Skeletal muscle tissue (tissue), 4 donors: ENCODE data around the gene PITX3. TPM values are rescaled to one million over a fixed set of nuclear protein-coding genes. Genes with fewer than 3 reads are reported as not detected.

Experiments
- H3K27ac ChIP-seq: one replicate; pipeline ENCODE4 v1.7.0; 2013; ENCODE audit warnings: mild to moderate bottlenecking, low read depth, low read length, inconsistent platforms
- H3K27me3 ChIP-seq, 3 donors: one replicate each; pipeline ENCODE4 v1.7.0; 2013; ENCODE audit warnings: low read length in 3 of 3; ENCODE audit not compliant: control insufficient read depth in 3 of 3, insufficient read depth in 3 of 3
- H3K36me3 ChIP-seq, 3 donors: one replicate each; pipeline ENCODE4 v1.7.0; 2013; ENCODE audit warnings: low read length in 3 of 3; ENCODE audit not compliant: control insufficient read depth in 3 of 3, insufficient read depth in 3 of 3
- H3K4me1 ChIP-seq, 3 donors: one replicate each; pipeline ENCODE4 v1.7.0; 2013; ENCODE audit warnings: low read length in 3 of 3, mild to moderate bottlenecking in 3 of 3; ENCODE audit not compliant: control insufficient read depth in 3 of 3, insufficient read depth in 3 of 3
- H3K4me3 ChIP-seq, 3 donors: one replicate each; pipeline ENCODE4 v1.7.0; 2013; ENCODE audit warnings: low read length in 3 of 3
- H3K9ac ChIP-seq, 3 donors: one replicate each; pipeline ENCODE4 v1.7.0; 2013; ENCODE audit warnings: low read length in 3 of 3, mild to moderate bottlenecking in 3 of 3, moderate library complexity in 2 of 3, low read depth in 1 of 3
- H3K9me3 ChIP-seq, 3 donors: one replicate each; pipeline ENCODE4 v1.7.0; 2013; ENCODE audit warnings: low read length in 3 of 3; ENCODE audit not compliant: control insufficient read depth in 3 of 3
- total RNA-seq: library from RNA; depleted of rRNA; stranded (reverse); fragments of >200 nt; gene quantifications from one replicate; pipeline ENCODE4 v1.2.3, GENCODE V29; 2014
- donor health status: Osteomylitis.

PITX3 gene
- total RNA-seq, 1 donor from 2014 or later = 4.2 TPM

- H3K27ac ChIP-seq = peak overlapping the region; percentile 92
- peak overlapping the region; percentile 59 to 71 (median 69) for H3K4me3 ChIP-seq
- no peaks in the 10 kb centered on the region for H3K36me3 ChIP-seq
- peak overlapping the region; percentile 69 to 87 (median 86) for H3K9ac ChIP-seq
- H3K4me1 ChIP-seq = peaks cover 35 to 55% (median 54%) of the 10 kb centered on the region in 3 donors
- no peaks in the 10 kb centered on the region for H3K9me3 ChIP-seq
- no peaks in the 10 kb centered on the region for H3K27me3 ChIP-seq
Measured at GRCh38 chr10:102281102-102281487, 39.8 kb upstream of the PITX3 start.

GRCh38 chr10:102280397-102281101 is 39.2 kb upstream of the PITX3 start:
- Histone ChIP-seq H3K4me1 (peaks cover 33 to 53% (median 52%) of the 10 kb centered on the region in 3 donors), H3K9ac (peak overlapping the region; percentile 69 to 87 (median 86)), H3K27ac (peak overlapping the region; percentile 92), H3K9me3 (no peaks in the 10 kb centered on the region), H3K27me3 (no peaks in the 10 kb centered on the region), H3K4me3 (peak overlapping the region; percentile 59 to 71 (median 69)), H3K36me3 (no peaks in the 10 kb centered on the region)

GRCh38 chr10:102279104-102279503 is 37.8 kb upstream of the PITX3 start:
- H3K4me3 ChIP-seq = no peak overlapping the region
- H3K4me1 ChIP-seq = peaks cover 40 to 54% (median 50%) of the 10 kb centered on the region in 3 donors
- H3K9me3 ChIP-seq = no peaks in the 10 kb centered on the region
- H3K27ac ChIP-seq = peak overlapping the region; percentile 92
- H3K9ac ChIP-seq = no peak overlapping the region
- no peaks in the 10 kb centered on the region for H3K36me3 ChIP-seq
- no peaks in the 10 kb centered on the region for H3K27me3 ChIP-seq

GRCh38 chr10:102275343-102275742 is 34.0 kb upstream of the PITX3 start:
- Histone ChIP-seq H3K36me3 (no peaks in the 10 kb centered on the region), H3K27ac (no peak overlapping the region), H3K4me1 (peaks cover 31 to 43% (median 36%) of the 10 kb centered on the region in 3 donors), H3K9me3 (no peaks in the 10 kb centered on the region), H3K27me3 (no peaks in the 10 kb centered on the region), H3K9ac (no peak overlapping the region), H3K4me3 (no peak overlapping the region)

GRCh38 chr10:102274062-102274461 is 32.8 kb upstream of the PITX3 start:
- no peaks in the 10 kb centered on the region for H3K9me3 ChIP-seq
- H3K9ac ChIP-seq = no peak overlapping the region
- no peaks in the 10 kb centered on the region for H3K27me3 ChIP-seq
- H3K4me1 ChIP-seq = peaks cover 21 to 33% (median 30%) of the 10 kb centered on the region in 3 donors
- H3K36me3 ChIP-seq = no peaks in the 10 kb centered on the region
- no peak overlapping the region for H3K27ac ChIP-seq
- peak overlapping the region in 1 of 3 donors; percentile 15 for H3K4me3 ChIP-seq

- Histone ChIP-seq H3K27ac (peak overlapping the region; percentile 46), H3K9me3 (no peaks in the 10 kb centered on the region), H3K4me1 (peaks cover 30 to 48% (median 41%) of the 10 kb centered on the region in 3 donors), H3K4me3 (no peak overlapping the region), H3K27me3 (no peaks in the 10 kb centered on the region), H3K36me3 (peaks cover 0 to 3% (median 0%) of the 10 kb centered on the region in 3 donors), H3K9ac (peak overlapping the region in 1 of 3 donors; percentile 40)
Measured at GRCh38 chr10:102269017-102269416, 27.7 kb upstream of the PITX3 start.

- peak overlapping the region; percentile 20 to 58 (median 27) for H3K9ac ChIP-seq
- H3K27ac ChIP-seq = peak overlapping the region; percentile 46
- H3K27me3 ChIP-seq = no peaks in the 10 kb centered on the region
- H3K9me3 ChIP-seq = no peaks in the 10 kb centered on the region
- H3K4me3 ChIP-seq = no peak overlapping the region
- peaks cover 0 to 3% (median 0%) of the 10 kb centered on the region in 3 donors for H3K36me3 ChIP-seq
- peaks cover 29 to 43% (median 39%) of the 10 kb centered on the region in 3 donors for H3K4me1 ChIP-seq
Measured at GRCh38 chr10:102268375-102268888, 27.1 kb upstream of the PITX3 start.

GRCh38 chr10:102267748-102268147 is 26.4 kb upstream of the PITX3 start:
- peak overlapping the region in 1 of 3 donors; percentile 27 for H3K9ac ChIP-seq
- H3K9me3 ChIP-seq = no peaks in the 10 kb centered on the region
- no peak overlapping the region for H3K4me3 ChIP-seq
- H3K36me3 ChIP-seq = peaks cover 0 to 3% (median under 1%) of the 10 kb centered on the region in 3 donors
- H3K4me1 ChIP-seq = peaks cover 30 to 48% (median 43%) of the 10 kb centered on the region in 3 donors
- H3K27ac ChIP-seq = peak overlapping the region; percentile 46
- no peaks in the 10 kb centered on the region for H3K27me3 ChIP-seq

GRCh38 chr10:102266670-102267069 is 25.4 kb upstream of the PITX3 start:
- H3K9me3 ChIP-seq = no peaks in the 10 kb centered on the region
- peaks cover 0 to 4% (median 3%) of the 10 kb centered on the region in 3 donors for H3K36me3 ChIP-seq
- H3K9ac ChIP-seq = no peak overlapping the region
- peaks cover 40 to 59% (median 52%) of the 10 kb centered on the region in 3 donors for H3K4me1 ChIP-seq
- H3K27me3 ChIP-seq = no peaks in the 10 kb centered on the region
- H3K4me3 ChIP-seq = no peak overlapping the region
- H3K27ac ChIP-seq = peak overlapping the region; percentile 27

GRCh38 chr10:102264371-102264770 is 23.1 kb upstream of the PITX3 start:
- no peak overlapping the region for H3K27ac ChIP-seq

More at GRCh38 chr10:102264371-102264770, 23.1 kb upstream of the PITX3 start:
- Histone ChIP-seq H3K4me1 (peaks cover 51 to 68% (median 60%) of the 10 kb centered on the region in 3 donors), H3K9me3 (no peaks in the 10 kb centered on the region), H3K9ac (no peak overlapping the region), H3K27me3 (no peaks in the 10 kb centered on the region), H3K36me3 (peaks cover 0 to 16% (median 13%) of the 10 kb centered on the region in 3 donors), H3K4me3 (no peak overlapping the region)
